IPS-20b (cell line): ENCODE measurements around the gene TMEM263.
A peak's percentile ranks its signal among the peaks of the same experiment; 100 is the strongest.

ENCODE experiments used
- H3K27ac ChIP-seq: one replicate; pipeline ENCODE4 v1.5.1; 2013; ENCODE audit warnings: low read length
- H3K27me3 ChIP-seq: 2 replicates; pipeline ENCODE4 v1.6.1; 2013; ENCODE audit warnings: mild to moderate bottlenecking, low read length, inconsistent platforms; ENCODE audit not compliant: insufficient read depth
- H3K36me3 ChIP-seq: 2 replicates; pipeline ENCODE4 v1.6.1; 2013; ENCODE audit warnings: low read depth, mild to moderate bottlenecking, inconsistent platforms, low read length, moderate library complexity; ENCODE audit not compliant: insufficient read depth
- H3K4me1 ChIP-seq: 2 replicates; pipeline ENCODE4 v1.6.1; 2013; ENCODE audit warnings: mild to moderate bottlenecking, control low read depth, inconsistent platforms, low read length, moderate library complexity; ENCODE audit not compliant: insufficient read depth
- H3K4me3 ChIP-seq: 2 replicates; pipeline ENCODE4 v1.5.1; 2013; ENCODE audit warnings: mild to moderate bottlenecking, low read length, inconsistent platforms
- H3K9ac ChIP-seq: 2 replicates; pipeline ENCODE4 v1.6.1; 2013; ENCODE audit warnings: low read depth, mild to moderate bottlenecking, inconsistent platforms, low read length, moderate library complexity
- H3K9me3 ChIP-seq: 2 replicates; pipeline ENCODE4 v1.6.1; 2013; ENCODE audit warnings: mild to moderate bottlenecking, low read depth, low read length, inconsistent platforms; ENCODE audit not compliant: insufficient read depth

The TMEM263 gene

DNA sequence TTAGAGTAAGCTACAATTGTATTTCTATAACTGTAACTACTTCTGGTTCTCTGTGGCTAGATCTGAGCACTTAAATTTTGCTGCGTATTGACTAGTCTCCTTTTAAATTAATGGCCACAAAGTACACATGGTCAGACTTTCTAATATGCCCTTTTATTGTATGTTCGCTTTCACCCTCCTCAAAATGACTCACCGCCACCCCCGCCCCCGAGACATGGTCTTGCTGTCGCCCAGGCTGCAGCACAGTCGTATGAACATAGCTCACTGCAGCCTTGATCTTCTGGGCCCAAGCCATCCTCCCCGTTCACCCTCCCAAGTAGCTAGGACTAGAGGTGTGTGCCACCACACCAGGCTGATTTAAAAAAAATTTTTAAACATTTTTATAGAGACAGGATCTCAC lies 19.4 kb downstream of the TMEM263 start:
- no peaks in the 10 kb centered on the region for H3K27me3 ChIP-seq
- no peak overlapping the region for H3K27ac ChIP-seq
- H3K9me3 ChIP-seq: no peaks in the 10 kb centered on the region
- H3K4me1 ChIP-seq: no peaks in the 10 kb centered on the region
- peaks cover 10% of the 10 kb centered on the region for H3K36me3 ChIP-seq
- H3K9ac ChIP-seq: no peak overlapping the region
- H3K4me3 ChIP-seq: no peak overlapping the region

- Histone ChIP-seq H3K4me3 (no peak overlapping the region), H3K9ac (no peak overlapping the region), H3K4me1 (no peaks in the 10 kb centered on the region), H3K36me3 (peaks cover 6% of the 10 kb centered on the region), H3K27ac (no peak overlapping the region), H3K9me3 (no peaks in the 10 kb centered on the region), H3K27me3 (no peaks in the 10 kb centered on the region)
Observed at GRCh38 chr12:106975993-106976658, 20.4 kb downstream of the TMEM263 start.

DNA sequence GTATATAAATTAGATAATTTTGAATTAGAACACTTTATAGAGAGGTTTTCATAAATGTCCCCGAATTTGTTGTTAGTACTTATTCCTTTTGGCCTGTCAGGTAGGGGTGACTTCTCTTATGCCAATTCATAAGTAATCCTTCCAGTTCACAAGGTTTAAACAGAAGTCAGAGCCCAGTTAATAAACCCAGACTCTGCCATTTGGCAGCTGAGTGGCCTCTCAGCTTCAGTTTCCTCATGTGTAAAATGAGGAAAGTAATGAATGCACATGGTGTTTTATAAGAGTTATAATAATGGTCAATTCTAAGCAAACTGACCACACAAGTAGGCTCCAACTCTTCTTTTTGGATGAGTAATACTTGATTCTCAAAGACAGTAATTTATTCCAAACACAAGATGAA lies 21.0 kb downstream of the TMEM263 start:
- no peak overlapping the region for H3K27ac ChIP-seq

DNA sequence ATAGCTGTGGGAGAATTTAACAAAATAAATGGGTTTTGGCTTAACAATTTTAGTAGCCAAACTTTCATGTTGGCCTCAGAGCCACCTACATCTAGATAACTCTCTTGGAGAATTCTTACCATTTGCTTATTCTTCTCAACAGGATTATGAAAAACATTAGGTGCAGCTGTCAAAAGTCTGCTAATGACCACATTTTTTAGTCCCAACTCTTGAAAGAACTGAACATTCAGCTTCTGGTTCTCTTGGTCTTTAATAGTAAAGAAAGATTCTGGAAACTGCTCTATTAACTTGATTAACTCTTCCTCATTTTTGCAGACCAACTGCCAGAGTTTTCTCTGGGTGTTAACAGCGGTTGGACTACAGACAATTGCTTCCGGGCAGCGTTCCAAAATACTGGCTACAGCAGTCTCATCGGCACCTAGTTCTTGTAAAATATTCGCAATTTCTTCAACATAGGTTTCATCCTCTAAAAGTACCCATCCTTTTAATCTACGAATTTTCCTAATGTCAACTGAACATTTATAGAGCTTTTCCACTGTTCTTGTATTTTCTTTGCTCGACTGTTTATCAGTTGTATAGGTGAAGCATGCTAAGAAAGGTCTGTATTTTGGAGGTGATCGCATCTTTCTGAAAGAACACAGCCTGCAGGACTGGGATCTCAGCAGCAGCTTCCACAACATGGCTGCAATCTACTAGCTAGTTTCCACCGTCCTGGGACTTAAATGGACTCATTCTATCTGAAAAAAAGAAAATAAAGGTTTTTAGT lies 22.5 kb downstream of the TMEM263 start:
- no peaks in the 10 kb centered on the region for H3K27me3 ChIP-seq
- H3K36me3 ChIP-seq: peaks cover 4% of the 10 kb centered on the region; the same call in 1 of the 2 replicates
- H3K9me3 ChIP-seq: no peaks in the 10 kb centered on the region
- H3K4me1 ChIP-seq: no peaks in the 10 kb centered on the region
- no peak overlapping the region for H3K27ac ChIP-seq
- no peak overlapping the region for H3K9ac ChIP-seq
- no peak overlapping the region for H3K4me3 ChIP-seq

More for the DNA sequence above, 21.0 kb downstream of the TMEM263 start:
- no peaks in the 10 kb centered on the region for H3K4me1 ChIP-seq
- no peaks in the 10 kb centered on the region for H3K9me3 ChIP-seq
- no peak overlapping the region for H3K9ac ChIP-seq
- no peaks in the 10 kb centered on the region for H3K27me3 ChIP-seq
- H3K4me3 ChIP-seq: no peak overlapping the region
- peaks cover under 1% of the 10 kb centered on the region; the same call in 1 of the 2 replicates for H3K36me3 ChIP-seq

DNA sequence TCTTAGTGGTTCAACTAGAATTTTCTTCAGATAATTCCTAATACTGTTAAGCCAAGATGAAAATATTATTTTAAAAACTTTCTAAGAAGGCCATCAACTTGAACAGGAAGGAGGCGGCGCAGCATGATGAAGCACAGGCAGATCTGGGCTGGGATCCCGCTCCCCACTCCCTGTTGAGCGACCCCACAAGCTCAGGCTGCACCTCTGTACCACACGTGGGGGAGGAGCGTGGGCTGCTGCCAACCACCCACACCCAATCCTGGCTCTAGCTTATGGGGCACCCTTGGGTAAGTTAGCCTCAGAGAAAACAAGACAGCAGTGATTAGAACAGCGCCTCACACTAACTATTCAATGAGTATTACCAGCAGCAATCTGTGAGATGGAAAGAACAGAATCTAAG lies 25.2 kb downstream of the TMEM263 start:
- Histone ChIP-seq H3K9ac (no peak overlapping the region), H3K27ac (no peak overlapping the region), H3K27me3 (peaks cover 5% of the 10 kb centered on the region; the same call in 1 of the 2 replicates), H3K4me1 (no peaks in the 10 kb centered on the region), H3K36me3 (peaks cover 16% of the 10 kb centered on the region), H3K9me3 (no peaks in the 10 kb centered on the region), H3K4me3 (no peak overlapping the region)

DNA sequence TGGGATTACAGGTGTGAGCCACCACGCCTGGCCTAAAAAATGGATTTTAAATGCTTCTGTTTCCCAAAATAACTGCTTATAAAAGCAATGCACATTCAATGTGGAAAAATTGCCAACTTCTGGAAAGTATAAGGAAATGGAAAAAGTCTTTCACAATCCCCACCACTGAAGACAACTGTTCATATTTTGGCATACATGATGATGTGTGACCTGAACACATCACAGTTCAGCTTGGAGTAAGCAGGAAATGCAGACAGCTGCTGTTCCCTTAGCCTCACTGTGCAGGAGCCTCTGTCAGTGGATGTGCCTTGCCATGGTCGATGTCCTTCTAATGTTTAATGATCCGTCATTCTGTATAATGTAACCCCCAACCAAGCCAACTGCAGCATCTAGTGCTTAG lies 26.1 kb downstream of the TMEM263 start:
- Histone ChIP-seq H3K36me3 (peaks cover 16% of the 10 kb centered on the region), H3K4me1 (no peaks in the 10 kb centered on the region), H3K4me3 (no peak overlapping the region), H3K9ac (no peak overlapping the region), H3K27me3 (peaks cover 12% of the 10 kb centered on the region; the same call in 1 of the 2 replicates), H3K9me3 (no peaks in the 10 kb centered on the region), H3K27ac (no peak overlapping the region)

DNA sequence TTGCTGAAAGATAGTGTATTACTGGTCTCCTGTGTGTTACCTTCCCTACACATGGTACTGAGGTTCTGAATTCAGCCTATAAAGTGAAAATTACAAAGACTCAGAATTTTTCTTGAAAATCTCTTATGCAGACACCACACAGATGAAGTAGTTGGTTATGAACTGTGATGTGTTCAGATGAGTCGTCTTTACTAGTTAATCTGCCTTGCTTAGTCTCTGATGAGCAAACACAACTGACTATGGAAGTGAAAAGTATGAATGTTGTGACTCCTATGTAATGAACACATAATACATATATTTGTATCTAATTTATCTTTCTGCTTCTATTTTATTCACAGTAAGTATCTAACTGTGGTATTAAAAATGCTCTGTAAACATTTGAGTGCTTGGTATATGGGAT lies 26.5 kb downstream of the TMEM263 start:
- Histone ChIP-seq H3K27me3 (peaks cover 12% of the 10 kb centered on the region; the same call in 1 of the 2 replicates), H3K4me1 (no peaks in the 10 kb centered on the region; the same call in 1 of the 2 replicates), H3K9ac (no peak overlapping the region), H3K9me3 (no peaks in the 10 kb centered on the region), H3K36me3 (peaks cover 16% of the 10 kb centered on the region), H3K27ac (no peak overlapping the region), H3K4me3 (no peak overlapping the region)

DNA sequence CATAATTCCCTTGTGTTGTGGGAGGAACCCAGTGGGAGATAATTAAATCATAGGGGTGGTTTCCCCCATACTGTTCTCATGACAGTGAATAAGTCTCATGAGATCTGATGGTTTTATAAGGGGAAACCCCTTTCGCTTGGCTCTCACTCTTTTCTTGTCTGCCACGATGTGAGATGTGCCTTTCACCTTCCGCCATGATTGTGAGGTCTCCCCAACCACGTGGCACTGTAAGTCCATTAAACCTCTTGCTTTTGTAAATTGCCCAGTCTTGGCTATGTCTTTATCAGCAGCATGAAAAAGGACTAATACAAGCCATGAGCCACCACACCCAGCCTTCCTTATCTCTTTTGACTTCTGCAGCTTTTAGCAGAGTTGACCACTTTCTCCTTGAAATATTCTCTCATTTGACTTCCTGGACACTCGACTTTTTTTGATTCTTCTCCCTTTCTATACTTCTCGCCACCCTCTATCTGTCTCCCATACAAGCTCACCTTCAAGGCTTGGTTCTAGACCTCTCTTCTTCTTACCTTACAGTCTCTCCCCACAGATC lies 29.0 kb downstream of the TMEM263 start:
- Histone ChIP-seq H3K27me3 (peaks cover 21% of the 10 kb centered on the region; the same call in 1 of the 2 replicates), H3K36me3 (peaks cover 16% of the 10 kb centered on the region), H3K27ac (no peak overlapping the region), H3K4me1 (peaks cover 10% of the 10 kb centered on the region; the same call in 1 of the 2 replicates), H3K4me3 (no peak overlapping the region), H3K9me3 (no peaks in the 10 kb centered on the region), H3K9ac (no peak overlapping the region)

DNA sequence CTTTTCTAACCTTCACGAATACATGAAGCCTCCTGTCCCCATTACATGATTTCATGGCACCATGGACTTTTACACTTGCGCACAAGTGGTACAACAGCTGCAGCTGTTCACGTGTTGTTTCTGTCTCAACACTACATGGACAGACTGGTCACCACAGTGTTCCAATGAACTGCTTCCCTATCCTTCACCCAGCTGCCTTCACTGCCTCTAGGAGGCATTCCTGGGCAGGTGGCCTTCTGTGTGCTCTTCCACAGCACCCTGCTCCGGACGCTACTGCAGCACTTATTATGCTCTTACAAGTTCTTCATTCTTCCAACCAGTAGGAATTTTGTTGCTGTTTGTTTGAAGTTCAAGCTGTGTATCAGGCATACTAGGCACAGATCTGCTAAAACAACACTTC lies 29.8 kb downstream of the TMEM263 start:
- Histone ChIP-seq H3K9me3 (no peaks in the 10 kb centered on the region), H3K4me3 (no peak overlapping the region), H3K9ac (no peak overlapping the region), H3K27me3 (peaks cover 21% of the 10 kb centered on the region; the same call in 1 of the 2 replicates), H3K27ac (no peak overlapping the region), H3K36me3 (peaks cover 16% of the 10 kb centered on the region), H3K4me1 (peaks cover 10% of the 10 kb centered on the region; the same call in 1 of the 2 replicates)

GRCh38 chr12:106986135-106986534 lies 30.4 kb downstream of the TMEM263 start:
- no peaks in the 10 kb centered on the region for H3K9me3 ChIP-seq
- no peak overlapping the region for H3K27ac ChIP-seq
- H3K4me3 ChIP-seq: peak overlapping the region; percentile 80
- peaks cover 16% of the 10 kb centered on the region for H3K36me3 ChIP-seq
- H3K27me3 ChIP-seq: peaks cover 21% of the 10 kb centered on the region; the same call in 1 of the 2 replicates
- peaks cover 10% of the 10 kb centered on the region; the same call in 1 of the 2 replicates for H3K4me1 ChIP-seq
- peak overlapping the region; percentile 81; the same call in 1 of the 2 replicates for H3K9ac ChIP-seq

- peak within 1 kb of the TSS; percentile 81; the same call in 1 of the 2 replicates for H3K9ac ChIP-seq
- peaks cover 21% of the 10 kb centered on the region; the same call in 1 of the 2 replicates for H3K27me3 ChIP-seq
- peak within 1 kb of the TSS; percentile 80 for H3K4me3 ChIP-seq
- peaks cover 10% of the 10 kb centered on the region; the same call in 1 of the 2 replicates for H3K4me1 ChIP-seq
- no peak within 1 kb of the TSS for H3K27ac ChIP-seq
- peaks cover 16% of the 10 kb centered on the region for H3K36me3 ChIP-seq
- H3K9me3 ChIP-seq: no peaks in the 10 kb centered on the region
Observed at GRCh38 chr12:106986625-106987389, 31.1 kb downstream of the TMEM263 start, which contains the start of gene MTERF2. Gene MTERF2 (minus strand): TSS chr12:106987146. CDS start chr12:106978714, 8,432 bp downstream.
